ENCODE measurements around the gene STAC3. TPM values are rescaled to one million over a fixed set of nuclear protein-coding genes. Genes with fewer than 3 reads are reported as not detected.
A peak's percentile ranks its signal among the peaks of the same experiment; 100 is the strongest.

The STAC3 gene
- polyA plus RNA-seq, 3 donors = 2.5 to 4.2 (median 3.3) TPM

DNA sequence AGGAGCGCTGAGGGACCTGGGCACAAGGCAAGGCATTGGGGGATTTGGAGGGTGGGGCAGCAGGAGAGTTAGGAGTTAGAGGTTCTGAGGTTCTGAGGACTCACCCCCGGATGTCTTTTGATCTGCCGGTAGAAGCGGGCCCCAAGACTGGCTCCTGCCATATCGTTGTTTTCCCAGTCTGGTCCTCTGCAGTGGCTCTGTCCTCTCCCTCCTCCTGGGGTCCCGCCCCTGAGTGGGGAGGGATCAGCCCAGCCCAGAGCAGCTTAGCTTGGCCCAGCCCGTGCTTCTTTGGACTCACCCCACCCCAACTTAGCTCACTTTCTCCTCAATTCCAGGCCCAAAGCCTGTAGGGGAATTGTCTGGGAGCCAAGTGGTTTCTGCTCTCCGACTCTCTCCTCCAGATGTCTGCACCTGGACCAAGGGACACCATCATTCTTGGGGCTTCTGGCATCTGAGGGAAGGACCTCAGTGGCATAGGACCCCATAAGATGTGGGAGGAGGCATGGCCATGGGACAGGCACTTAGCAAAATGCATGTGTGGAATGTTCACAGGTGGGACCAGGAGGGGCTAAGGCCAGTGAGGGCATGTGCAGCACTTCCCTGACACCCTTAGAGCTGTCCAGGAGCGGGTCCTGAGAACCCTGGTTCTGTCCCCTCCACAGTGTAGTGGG lies 13.9 kb downstream of the STAC3 start:
- no peak for DNase-seq (ENCODE audit: low read depth in 3 of 3, low spot score in 2 of 3)

DNA sequence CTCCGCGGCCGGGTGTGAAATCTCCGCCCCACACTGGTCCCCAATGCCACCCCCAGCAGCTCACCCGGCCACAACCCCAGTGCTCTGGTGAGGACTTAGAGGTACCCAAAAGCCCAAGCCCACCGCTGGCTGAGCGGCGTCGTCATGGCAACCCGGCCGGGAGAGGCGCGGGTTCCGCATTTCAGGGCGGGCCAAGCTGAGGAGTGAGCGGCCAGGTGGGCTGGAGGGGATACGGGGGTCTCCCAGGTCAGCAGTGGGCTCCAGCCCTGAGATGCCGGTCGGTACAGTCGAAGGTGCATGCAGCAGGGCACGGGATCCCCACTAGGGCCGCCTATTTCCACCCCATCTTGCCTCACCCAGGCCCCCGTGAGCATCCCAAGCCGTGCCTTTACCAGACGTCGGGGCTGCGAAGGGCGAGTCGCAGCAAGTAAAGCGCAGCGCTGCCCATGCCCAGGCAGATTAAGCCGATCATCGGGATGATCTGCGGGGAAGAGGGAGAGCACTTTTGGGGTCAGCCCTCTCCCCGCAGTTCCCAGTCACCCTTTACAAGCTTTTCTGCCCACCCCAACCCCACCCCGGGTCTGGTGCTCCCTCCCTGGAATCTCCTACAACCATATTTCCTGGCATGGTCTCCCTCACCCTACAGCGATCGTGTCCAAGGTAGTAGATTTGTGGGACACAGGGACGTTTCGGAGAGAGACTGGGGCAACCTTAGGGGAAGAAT lies 14.6 kb downstream of the STAC3 start:
- DNase-seq (ENCODE audit: low read depth in 3 of 3, low spot score in 2 of 3) = no peak

DNA sequence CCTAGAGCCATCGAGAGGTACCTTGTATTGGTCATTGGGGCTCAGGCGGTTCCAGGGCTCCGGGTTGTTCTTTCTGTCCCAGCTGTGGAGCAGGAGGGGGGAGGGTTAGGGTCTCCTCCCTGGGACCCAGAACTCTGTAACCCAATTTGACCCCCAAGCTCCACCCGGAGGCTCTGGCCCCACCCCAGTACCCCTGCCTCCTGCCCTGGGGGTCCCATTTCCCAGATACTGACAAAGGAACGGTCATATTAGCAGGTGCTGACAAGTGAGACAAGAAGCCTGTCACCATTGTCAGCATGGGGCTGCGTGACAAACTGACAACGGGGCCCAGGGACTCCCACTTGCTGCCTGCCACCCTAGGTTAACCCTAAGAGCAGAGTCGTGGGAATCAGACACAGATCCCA lies 15.3 kb downstream of the STAC3 start:
- DNase-seq (ENCODE audit: low read depth in 3 of 3, low spot score in 2 of 3) = no peak

DNA sequence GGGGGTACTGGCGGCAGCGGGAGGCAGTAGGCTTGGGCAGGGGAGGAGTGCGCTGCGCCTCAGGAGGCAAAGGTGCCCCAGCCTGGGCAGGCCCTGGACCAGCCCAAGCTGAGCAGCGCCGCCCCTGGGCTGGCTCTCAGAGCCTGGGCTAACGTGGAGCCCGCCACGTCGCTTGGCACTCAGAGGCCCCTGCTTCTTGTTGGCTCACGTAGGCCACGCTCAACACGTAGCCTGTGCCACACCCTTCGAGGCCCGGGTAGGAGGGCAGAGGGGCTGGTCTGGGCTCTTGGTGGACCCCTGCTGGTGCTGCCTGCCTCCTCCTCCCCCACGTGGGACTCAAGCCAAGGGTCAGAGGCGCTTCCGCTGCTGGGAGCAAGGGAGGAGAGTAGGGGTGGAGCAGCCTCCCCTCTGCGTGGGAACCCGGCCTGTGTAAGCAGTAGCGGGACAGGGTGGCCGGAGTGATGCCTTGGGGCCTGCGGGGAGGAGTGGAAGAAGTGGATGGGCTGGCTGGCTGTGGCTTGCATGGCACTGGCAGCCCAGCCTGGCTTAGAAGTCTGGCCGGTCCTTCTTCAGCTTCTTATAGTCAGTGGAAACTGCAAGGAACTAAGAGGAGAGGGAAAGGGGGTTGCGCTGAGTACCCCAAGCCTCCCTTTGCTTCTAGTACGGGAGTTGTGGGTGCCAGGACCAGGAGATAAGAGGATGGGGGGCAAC lies 15.8 kb downstream of the STAC3 start:
- peak in 1 of 3 donors; percentile 48 for DNase-seq (ENCODE audit: low read depth in 3 of 3, low spot score in 2 of 3)

DNA sequence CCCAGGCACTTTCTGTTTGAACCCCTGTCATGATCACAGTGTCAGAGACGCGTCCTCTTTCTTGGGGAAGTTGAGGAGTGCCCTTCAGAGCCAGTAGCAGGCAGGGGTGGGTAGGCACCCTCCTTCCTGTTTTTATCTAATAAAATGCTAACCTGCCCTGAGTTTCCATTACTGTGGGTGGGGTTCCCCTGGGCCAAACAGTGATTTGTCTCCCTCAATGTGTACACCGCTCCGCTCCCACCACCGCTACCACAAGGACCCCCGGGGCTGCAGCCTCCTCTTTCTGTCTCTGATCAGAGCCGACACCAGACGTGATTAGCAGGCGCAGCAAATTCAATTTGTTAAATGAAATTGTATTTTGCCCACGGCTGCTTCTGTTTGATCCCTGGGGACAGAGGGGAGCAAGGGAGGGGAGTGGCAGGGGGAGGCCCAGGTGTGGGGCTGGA lies 16.4 kb downstream of the STAC3 start:
- DNase-seq (ENCODE audit: low read depth in 3 of 3, low spot score in 2 of 3) = no peak

DNA sequence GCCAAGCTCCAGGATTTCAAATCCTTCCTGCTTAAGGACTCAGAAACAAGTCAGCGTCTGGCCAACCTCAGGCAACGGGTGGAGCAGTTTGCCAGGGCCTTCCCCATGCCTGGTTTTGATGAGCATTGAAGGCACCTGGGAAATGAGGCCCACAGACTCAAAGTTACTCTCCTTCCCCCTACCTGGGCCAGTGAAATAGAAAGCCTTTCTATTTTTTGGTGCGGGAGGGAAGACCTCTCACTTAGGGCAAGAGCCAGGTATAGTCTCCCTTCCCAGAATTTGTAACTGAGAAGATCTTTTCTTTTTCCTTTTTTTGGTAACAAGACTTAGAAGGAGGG lies 16.8 kb downstream of the STAC3 start:
- DNase-seq (ENCODE audit: low read depth in 3 of 3, low spot score in 2 of 3) = no peak

DNA sequence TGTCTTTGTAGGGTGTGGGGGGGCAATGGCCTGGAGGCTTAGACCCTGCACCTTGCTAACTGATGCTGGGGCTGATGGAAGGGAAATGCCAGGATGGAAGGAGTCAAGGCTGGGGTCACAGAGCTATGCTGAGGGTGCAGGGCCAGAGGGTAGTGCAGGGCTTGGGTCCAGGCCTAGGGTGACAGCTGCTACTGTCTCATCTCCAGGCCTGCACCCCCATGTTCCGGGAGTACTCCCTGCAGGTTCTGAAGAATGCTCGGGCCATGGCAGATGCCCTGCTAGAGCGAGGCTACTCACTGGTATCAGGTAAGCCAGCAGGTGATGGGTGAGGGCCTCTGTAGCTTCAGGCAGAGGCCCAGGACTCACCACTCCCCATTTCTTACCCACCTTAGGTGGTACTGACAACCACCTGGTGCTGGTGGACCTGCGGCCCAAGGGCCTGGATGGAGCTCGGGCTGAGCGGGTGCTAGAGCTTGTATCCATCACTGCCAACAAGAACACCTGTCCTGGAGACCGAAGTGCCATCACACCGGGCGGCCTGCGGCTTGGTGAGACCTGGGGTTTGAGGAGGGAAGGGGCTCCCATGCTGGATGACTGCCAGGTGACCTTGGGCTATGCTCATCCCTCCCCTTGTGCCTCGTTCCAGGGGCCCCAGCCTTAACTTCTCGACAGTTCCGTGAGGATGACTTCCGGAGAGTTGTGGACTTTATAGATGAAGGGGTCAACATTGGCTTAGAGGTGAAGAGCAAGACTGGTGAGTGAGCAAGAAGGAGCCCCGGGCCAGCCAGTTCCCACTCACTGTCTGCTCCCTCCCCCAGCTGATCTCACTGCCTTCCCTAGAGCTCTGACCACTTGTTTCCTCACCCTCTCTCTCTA lies 17.4 kb downstream of the STAC3 start:
- no peak for DNase-seq (ENCODE audit: low read depth in 3 of 3, low spot score in 2 of 3)

DNA sequence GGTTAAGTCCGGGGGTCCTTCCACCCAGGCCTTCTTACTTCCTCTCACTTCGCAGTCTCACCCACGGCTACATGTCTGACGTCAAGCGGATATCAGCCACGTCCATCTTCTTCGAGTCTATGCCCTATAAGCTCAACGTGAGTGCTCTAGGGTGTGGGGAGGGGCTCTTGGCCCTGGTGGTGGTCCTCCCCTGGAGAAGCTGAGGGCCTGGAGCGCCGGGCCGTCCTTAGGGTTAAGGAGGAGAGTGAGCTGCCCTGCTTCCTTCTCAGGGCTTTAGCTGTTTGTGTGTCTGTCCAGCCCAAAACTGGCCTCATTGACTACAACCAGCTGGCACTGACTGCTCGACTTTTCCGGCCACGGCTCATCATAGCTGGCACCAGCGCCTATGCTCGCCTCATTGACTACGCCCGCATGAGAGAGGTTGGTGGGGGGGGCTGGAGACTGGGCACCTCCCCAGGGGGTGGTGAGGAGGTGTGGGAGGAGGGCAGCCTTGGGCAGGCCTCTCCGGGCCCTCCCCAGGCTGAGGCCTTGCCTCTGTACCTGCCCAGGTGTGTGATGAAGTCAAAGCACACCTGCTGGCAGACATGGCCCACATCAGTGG lies 18.7 kb downstream of the STAC3 start:
- DNase-seq (ENCODE audit: low read depth in 3 of 3, low spot score in 2 of 3) = no peak

DNA sequence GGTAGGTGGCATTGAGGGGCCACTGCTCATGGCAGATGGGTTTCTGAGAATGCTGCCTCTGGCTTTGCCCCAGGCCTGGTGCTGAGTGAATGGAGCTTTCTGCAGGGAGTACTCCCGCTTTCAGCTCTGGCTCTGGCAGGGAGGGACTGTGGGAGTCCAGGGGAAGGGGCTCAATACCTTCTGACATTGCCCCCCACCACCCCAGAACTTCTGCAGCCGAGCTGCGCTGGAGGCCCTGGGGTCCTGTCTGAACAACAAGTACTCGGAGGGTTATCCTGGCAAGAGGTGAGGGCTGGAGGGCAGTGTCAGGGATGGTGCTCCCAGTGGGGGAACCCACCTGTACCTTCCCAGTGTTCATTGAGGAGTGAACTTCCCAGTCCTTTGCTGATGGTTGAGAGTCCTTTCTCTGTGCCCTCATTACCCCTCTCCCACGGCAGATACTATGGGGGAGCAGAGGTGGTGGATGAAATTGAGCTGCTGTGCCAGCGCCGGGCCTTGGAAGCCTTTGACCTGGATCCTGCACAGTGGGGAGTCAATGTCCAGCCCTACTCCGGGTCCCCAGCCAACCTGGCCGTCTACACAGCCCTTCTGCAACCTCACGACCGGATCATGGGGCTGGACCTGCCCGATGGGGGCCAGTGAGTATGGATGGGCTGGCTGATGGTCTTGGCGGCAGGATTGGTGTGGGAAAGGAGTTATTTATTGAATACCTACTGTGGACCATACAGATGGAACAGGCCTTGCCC lies 19.5 kb downstream of the STAC3 start:
- DNase-seq (ENCODE audit: low read depth in 3 of 3, low spot score in 2 of 3) = no peak

DNA sequence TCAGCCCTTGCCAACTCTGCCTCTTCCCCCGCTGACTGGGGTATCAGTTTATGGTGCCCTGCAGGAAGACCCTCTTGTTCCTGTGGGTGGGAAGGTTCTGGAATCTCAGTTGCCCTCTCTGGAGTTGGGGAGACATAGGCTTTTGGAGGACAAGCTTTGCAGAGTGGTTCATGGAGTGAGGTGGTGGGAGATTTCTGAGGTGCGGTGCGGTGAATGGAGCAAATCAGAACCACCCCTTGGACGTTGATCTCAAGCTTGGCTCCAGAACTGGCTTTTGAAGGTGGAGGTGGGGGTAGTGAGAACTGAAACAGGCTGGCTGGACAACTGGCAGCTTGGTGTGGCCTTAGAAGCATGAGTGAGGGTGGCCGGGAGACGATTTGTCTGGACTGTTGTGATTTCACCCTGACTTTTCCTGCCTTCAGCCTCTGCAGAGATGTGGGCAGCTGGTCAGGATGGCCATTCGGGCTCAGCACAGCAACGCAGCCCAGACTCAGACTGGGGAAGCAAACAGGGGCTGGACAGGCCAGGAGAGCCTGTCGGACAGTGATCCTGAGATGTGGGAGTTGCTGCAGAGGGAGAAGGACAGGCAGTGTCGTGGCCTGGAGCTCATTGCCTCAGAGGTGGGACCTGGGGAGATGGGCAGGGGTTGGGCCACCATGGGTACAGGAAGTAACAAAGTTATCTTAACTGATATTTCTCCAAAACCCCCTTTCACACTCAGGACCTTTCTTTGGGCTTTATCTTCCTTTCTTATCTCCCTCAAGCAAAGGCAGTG lies 20.4 kb downstream of the STAC3 start:
- DNase-seq (ENCODE audit: low read depth in 3 of 3, low spot score in 2 of 3) = no peak

DNA sequence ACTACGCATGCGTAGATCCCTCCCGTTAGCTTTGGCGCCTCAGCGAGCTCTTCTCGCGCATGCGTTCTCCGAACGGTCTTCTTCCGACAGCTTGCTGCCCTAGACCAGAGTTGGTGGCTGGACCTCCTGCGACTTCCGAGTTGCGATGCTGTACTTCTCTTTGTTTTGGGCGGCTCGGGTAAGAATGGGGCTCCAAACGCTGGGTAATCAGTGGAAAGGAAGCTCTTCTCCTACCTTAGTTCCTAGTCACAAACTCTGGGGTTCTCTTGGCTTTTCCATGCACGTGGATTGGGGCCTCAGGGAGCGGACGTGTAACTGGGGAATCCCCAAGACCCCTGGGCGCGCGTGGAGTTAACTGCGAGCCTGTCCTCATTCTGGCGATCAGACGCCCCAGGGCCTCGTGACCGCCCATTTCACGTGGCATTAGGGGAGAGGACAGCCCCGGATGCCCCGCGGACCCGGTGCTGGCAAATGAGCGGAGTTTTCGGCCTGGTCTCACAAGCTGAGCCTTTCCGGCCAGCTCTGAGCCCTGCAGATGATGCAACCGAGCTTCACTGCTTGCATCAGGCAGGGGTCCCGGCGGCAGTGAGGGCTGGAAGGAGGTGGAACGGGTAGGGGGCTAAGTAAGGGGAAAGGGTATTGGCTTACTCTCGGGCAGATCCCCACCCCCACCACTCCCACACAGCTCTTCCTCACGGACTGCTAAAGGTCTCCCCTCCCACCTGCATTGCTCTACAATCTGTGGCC lies 21.2 kb downstream of the STAC3 start, which contains the start of gene SHMT2:
TSS of gene SHMT2 (plus strand) at position 78 of the 747 bp plus-strand sequence. CDS start at position 146, 68 bp downstream.
- peak; percentile 90 to 92 (median 91) for DNase-seq (ENCODE audit: low read depth in 3 of 3, low spot score in 2 of 3)

DNA sequence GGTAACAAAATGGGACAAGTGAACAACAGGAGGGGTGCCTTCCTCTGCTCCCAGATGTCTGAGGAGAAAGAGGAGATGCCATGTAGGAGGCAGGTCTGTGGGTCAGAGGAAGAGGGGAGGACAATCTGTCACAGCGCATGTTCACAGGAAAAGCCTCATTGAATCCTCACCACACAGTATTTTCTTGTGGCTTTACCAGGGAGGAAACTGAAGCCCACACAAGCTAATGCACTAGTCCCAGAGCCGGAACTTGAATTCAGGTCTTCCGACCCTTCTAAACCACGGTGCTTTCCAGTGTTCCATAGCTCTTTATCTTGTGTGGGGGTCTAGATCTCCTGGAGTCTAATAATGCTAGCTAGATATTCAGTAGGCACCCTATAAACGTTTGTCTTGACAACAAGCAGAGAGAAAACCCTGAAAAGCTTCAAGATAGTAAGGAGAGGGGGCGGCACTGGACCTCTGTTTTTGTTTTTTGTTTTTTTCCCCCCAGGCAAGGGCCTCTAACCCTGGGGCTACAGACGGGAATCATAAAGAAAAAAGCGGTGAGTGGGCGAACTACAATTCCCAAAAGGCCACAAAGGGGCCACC lies 21.8 kb downstream of the STAC3 start:
- no peak for DNase-seq (ENCODE audit: low read depth in 3 of 3, low spot score in 2 of 3)

DNA sequence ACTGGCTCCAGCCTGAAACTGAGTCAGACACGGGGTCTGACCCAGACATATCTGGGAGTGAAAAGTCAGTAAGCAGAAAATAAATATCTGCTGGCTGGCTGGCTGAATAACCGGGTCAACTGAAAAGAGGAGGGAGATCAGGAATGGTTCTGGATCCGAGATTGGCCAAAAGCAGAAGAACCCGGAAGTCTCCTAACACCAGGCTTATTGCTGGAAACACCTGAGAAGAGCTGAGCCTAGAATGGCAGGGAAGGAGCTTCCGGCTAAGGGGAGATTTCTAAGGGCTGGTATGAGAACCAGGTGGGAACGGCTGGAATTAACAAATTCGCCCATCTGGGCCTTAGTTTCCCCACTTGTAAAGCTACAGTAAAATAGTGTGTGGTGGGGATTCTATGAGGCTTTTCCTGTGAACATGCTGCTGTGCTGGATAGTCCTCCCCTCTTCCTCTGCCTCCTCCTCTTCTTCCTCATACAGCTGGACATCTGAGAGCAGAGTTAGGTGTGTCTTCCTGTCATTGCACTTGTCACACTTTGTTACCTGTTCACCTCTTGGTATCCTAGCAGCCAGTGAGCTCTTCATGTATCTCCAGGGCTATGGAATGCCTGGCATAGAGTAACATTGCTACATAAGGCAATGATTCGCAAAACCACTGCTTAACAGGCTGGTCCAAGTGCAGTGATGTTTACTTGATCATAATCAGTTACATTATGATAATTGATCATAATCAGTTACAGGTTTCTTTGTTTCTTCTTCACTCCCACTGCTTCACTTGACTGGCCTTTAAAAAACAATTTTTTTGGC lies 23.5 kb downstream of the STAC3 start:
- no peak for DNase-seq (ENCODE audit: low read depth in 3 of 3, low spot score in 2 of 3)

DNA sequence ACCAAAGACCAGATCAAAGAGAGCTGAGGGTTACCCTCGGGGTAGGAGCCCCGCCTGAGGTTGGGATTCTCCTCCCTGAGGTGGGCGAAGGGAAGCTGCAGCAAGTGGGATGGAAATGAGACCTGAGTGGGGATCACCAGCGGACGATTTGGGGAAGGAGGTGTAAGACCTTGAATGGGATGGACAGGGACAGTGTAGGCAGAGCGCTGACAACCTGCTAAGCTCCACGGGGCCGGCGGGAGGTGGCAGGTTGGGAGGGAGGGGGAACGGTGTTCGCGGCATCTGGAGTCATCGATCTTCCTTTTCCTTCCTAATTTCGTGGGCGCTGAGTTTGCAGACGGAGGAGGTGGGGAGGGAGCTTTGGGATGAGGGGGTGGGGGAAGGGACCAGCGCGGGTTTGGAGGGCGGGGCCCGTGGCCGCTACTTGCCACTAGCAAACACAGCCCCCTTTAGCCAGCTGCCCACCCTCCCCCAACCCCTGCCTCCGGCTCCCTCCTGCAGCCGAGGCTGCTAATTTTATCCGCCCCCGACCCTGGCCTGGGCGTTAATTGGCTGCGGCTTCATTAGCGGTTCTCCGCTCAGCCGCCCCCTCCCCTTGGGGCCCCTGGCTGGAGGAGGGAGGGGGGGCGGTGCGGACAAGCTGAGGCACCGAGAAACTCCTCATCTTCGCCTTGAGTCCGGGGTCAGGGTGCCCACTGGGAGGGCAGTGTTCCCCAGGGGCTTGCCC lies 24.2 kb downstream of the STAC3 start:
- DNase-seq (ENCODE audit: low read depth in 3 of 3, low spot score in 2 of 3) = no peak

DNA sequence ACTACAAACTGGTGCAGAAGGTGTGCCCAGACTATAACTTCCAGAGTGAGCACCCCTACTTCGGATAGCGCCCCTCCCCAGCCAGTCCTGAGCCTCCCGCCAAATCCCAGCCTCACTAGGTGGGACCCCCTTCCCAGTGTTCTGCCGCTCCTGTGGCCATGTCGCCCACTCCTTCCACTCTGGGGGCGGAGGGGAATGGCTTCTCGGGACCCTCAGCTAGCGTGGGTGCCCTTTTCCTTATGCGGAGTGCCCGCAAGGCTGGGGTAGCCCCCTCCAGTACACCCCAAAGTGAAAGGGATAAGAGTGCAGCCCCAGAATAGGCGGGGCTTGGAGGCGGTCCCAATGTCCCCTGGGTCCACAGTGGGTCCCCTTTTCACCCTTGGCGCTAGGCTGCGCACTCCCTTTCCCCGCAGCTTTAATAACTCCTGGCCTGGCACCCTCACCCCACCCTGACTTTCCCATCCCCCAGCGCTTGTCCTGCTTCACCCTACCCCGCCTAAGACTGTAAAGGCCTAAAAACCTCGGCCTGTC lies 25.2 kb downstream of the STAC3 start:
- DNase-seq (ENCODE audit: low read depth in 3 of 3, low spot score in 2 of 3) = no peak

Data from right renal cortex interstitium (tissue), 3 donors.